GM12878 (cell line): ENCODE results near the gene USP21. TPM values are rescaled to one million over a fixed set of nuclear protein-coding genes. Genes with fewer than 3 reads are reported as not detected.

Experiments
- ATAC-seq: fragments of 200-7000 bp; cut with Tn5 transposase; 3 replicates; pipeline ENCODE4 v1.9.1; 2020; ENCODE audit warnings: mild to moderate bottlenecking, moderate library complexity
- BruUV-seq: library from RNA; stranded (reverse); fragments of 400-500 nt; replicated peaks from 2 replicates; lab custom pipeline; 2021; lab: Mats Ljungman, UMichigan
- CTCF ChIA-PET: fragments of 300-600 bp; sonication (Branson Sonifier 250); formaldehyde crosslinking; extraction: SDS; loops from one replicate; lab custom pipeline; 2021; ENCODE audit warnings: inconsistent platforms; lab: Yijun Ruan, JAX
- POLR2A ChIA-PET: fragments of 350-600 bp; formaldehyde crosslinking; extraction: SDS; loops from one replicate; lab custom pipeline; 2021; ENCODE audit warnings: inconsistent platforms; lab: Charles Lee
- RAD21 ChIA-PET: fragments of 300-600 bp; sonication (Branson Sonifier 250); formaldehyde crosslinking; loops from one replicate; lab custom pipeline; 2023; ENCODE audit warnings: antibody characterized with exemption; ENCODE audit not compliant: unreplicated experiment; lab: Charles Lee
- SMC1A ChIA-PET: fragments of 300-600 bp; sonication (Branson Sonifier 250); formaldehyde crosslinking; loops from one replicate; lab custom pipeline; 2023; ENCODE audit not compliant: unreplicated experiment, uncharacterized antibody; lab: Charles Lee
- DNase-seq: peaks from one replicate; pipeline ENCODE4 v3.0.0-alpha.2; 2011; ENCODE audit warnings: low read depth, low spot score
- FAIRE-seq: peaks from 3 replicates; lab custom pipeline; 2011; peaks lifted over from hg19 to GRCh38; lab: Jason Lieb, UNC
- H2AFZ ChIP-seq: 2 replicates; pipeline ENCODE4 v1.6.0; 2011; ENCODE audit warnings: low read depth, low read length, control low read depth; ENCODE audit not compliant: control insufficient read depth
- H3K27ac ChIP-seq: 2 replicates; pipeline ENCODE4 v1.5.1; 2011; ENCODE audit warnings: control low read depth; ENCODE audit not compliant: control insufficient read depth, insufficient read depth
- H3K27me3 ChIP-seq, 2 experiments: replicated peaks in 1 of 2; 2 replicates each; pipeline versions ENCODE4 v1.6.0 to v1.6.1; 2011; ENCODE audit warnings: low read length in 1 of 2; ENCODE audit not compliant: control insufficient read depth in 2 of 2, insufficient read depth in 2 of 2
- H3K36me3 ChIP-seq, 2 experiments: 2 replicates each; pipeline ENCODE4 v1.5.1; 2011; ENCODE audit warnings: low read length in 1 of 2; ENCODE audit not compliant: control insufficient read depth in 2 of 2, insufficient read depth in 2 of 2
- H3K4me1 ChIP-seq: 2 replicates; pipeline ENCODE4 v1.6.1; 2011; ENCODE audit warnings: mild to moderate bottlenecking, low read length, moderate library complexity, mixed read lengths; ENCODE audit not compliant: control insufficient read depth, insufficient read depth
- H3K4me2 ChIP-seq: 2 replicates; pipeline ENCODE4 v1.6.0; 2011; ENCODE audit warnings: control low read depth; ENCODE audit not compliant: control insufficient read depth, insufficient read depth
- H3K4me3 ChIP-seq: fragments of 200-600 bp; sonication (generic); 2 replicates; pipeline ENCODE4 v1.5.1; 2016
- H3K79me2 ChIP-seq: 2 replicates; pipeline ENCODE4 v1.6.0; 2011; ENCODE audit warnings: low read length; ENCODE audit not compliant: control insufficient read depth, insufficient read depth
- H3K9ac ChIP-seq: 2 replicates; pipeline ENCODE4 v1.8.0; 2011; ENCODE audit warnings: low read length, control low read depth, mixed read lengths; ENCODE audit not compliant: control insufficient read depth, insufficient read depth
- H3K9me3 ChIP-seq: replicated peaks from 3 replicates; pipeline ENCODE4 v1.5.1; 2011; ENCODE audit warnings: mild to moderate bottlenecking, low read length; ENCODE audit not compliant: control insufficient read depth, insufficient read depth
- H4K20me1 ChIP-seq: 2 replicates; pipeline ENCODE4 v1.6.0; 2011; ENCODE audit not compliant: control insufficient read depth, insufficient read depth
- HDAC2 ChIP-seq: fragments of 200-600 bp; sonication (generic); IDR thresholded peaks from 2 replicates; pipeline ENCODE4 v1.6.1; 2017
- WGBS: methylation state at CpG from one replicate; pipeline ENCODE4 v1.1.6; 2016; ENCODE audit warnings: low lambda C conversion rate; ENCODE audit not compliant: insufficient replicate concordance, insufficient coverage; ENCODE audit errors: missing lambda C conversion rate; 5-methylcytosine and 5-hydroxymethylcytosine counted together
- in situ Hi-C: fragments of 300-500 bp; cut with MboI; formaldehyde crosslinking; loops from 9 replicates; pipeline ENCODE4 v1.14.3; 2018; ENCODE audit warnings: mixed read lengths
- intact Hi-C: fragments of 100-400 bp; cut with micrococcal nuclease; formaldehyde crosslinking; loops from one replicate; pipeline ENCODE4 v1.14.2; 2022; ENCODE audit not compliant: unreplicated experiment
- polyA plus RNA-seq, 11 experiments: library from polyadenylated mRNA; depleted of rRNA in 4 of 11; unstranded in 6 of 11; stranded (reverse) in 5 of 11; fragments of >200 nt; fragmentation: Nextera tagmentation in 4 of 11; fragmentation: Illumina TruSeq in 1 of 11; extraction: Ambion mirVana in 4 of 11; extraction: Trizol in 1 of 11; gene quantifications; 1 replicate in 1 of 11; 2 replicates in 10 of 11; pipeline versions ENCODE4 v1.2.1 to v1.2.3, GENCODE V29; 2011 to 2016; ENCODE audit warnings: inconsistent platforms in 2 of 11, missing spikeins in 2 of 11, low read depth in 1 of 11
- total RNA-seq, 4 experiments: library from RNA; depleted of rRNA in 3 of 4; stranded (reverse); fragments of >200 nt in 3 of 4; fragmentation: Illumina TruSeq in 1 of 4; extraction: Trizol in 1 of 4; gene quantifications; 2 replicates each; pipeline versions ENCODE4 v1.2.1 to v1.2.3, GENCODE V29; 2013 to 2021
- TF ChIP-seq, protein P1 (sequence below): fragments of 450-650 bp; IDR thresholded peaks from 2 replicates; pipeline ENCODE4 v1.6.1; 2016; ENCODE audit warnings: mild to moderate bottlenecking
- TF ChIP-seq, protein P2 (sequence below): fragments of 450-650 bp; IDR thresholded peaks from 2 replicates; pipeline ENCODE4 v1.6.1; 2017; ENCODE audit warnings: mild to moderate bottlenecking

The USP21 gene
- total and polyA plus RNA-seq, 10 of the 15 experiments (the other 5 are each of a cell fraction or from before 2014, with no cell fraction given): 3.2 to 28.6 (median 16.6) TPM

DNA sequence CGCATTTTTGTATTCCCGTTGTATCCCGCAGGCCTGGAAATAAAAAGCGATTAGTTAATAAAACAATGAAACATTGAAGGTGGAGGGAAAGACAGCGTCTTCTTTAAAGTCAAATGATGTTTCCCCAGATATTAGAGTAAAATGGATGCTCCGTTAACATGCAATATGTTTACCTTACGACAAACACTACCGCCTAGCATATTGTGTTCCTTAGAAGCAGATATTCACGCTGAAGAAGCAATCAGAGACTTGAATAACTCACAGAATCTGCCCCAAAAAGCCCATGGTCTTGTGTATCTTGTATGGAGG lies 18.6 kb downstream of the USP21 start:
- TF ChIP-seq, protein P1, sequence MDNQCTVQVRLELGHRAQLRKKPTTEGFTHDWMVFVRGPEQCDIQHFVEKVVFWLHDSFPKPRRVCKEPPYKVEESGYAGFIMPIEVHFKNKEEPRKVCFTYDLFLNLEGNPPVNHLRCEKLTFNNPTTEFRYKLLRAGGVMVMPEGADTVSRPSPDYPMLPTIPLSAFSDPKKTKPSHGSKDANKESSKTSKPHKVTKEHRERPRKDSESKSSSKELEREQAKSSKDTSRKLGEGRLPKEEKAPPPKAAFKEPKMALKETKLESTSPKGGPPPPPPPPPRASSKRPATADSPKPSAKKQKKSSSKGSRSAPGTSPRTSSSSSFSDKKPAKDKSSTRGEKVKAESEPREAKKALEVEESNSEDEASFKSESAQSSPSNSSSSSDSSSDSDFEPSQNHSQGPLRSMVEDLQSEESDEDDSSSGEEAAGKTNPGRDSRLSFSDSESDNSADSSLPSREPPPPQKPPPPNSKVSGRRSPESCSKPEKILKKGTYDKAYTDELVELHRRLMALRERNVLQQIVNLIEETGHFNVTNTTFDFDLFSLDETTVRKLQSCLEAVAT: peak; percentile 93; the same call in 1 of the 2 replicates
- no peak for TF ChIP-seq HDAC2
- TF ChIP-seq, protein P2, sequence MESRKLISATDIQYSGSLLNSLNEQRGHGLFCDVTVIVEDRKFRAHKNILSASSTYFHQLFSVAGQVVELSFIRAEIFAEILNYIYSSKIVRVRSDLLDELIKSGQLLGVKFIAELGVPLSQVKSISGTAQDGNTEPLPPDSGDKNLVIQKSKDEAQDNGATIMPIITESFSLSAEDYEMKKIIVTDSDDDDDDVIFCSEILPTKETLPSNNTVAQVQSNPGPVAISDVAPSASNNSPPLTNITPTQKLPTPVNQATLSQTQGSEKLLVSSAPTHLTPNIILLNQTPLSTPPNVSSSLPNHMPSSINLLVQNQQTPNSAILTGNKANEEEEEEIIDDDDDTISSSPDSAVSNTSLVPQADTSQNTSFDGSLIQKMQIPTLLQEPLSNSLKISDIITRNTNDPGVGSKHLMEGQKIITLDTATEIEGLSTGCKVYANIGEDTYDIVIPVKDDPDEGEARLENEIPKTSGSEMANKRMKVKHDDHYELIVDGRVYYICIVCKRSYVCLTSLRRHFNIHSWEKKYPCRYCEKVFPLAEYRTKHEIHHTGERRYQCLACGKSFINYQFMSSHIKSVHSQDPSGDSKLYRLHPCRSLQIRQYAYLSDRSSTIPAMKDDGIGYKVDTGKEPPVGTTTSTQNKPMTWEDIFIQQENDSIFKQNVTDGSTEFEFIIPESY: peak; percentile 95
- ATAC-seq (no peak), FAIRE-seq (no peak), DNase-seq (no peak)
- intact Hi-C loops: no loop called here
- ChIA-PET CTCF (interaction anchor here (0.6 to 3.7 kb wide), 4 partner anchors 8 to 106 kb away, joined by 3 to 44 read pairs (median 7); partner anchors contain the start of genes PPOX and TOMM40L), POLR2A (interaction anchor here (1.0 kb wide), 1 partner anchor 12 kb away, joined by 7 read pairs; the partner anchor contains the start of gene PPOX), RAD21 (interaction anchor here (1.0 to 2.9 kb wide), 3 partner anchors 12 to 48 kb away, joined by 4 to 21 read pairs (median 6); partner anchors contain the start of genes PPOX and TOMM40L), SMC1A (interaction anchor here (1.0 to 1.9 kb wide), 3 partner anchors 8 to 23 kb away, joined by 3 to 10 read pairs (median 5); partner anchors contain the start of gene PPOX)
- H3K79me2 ChIP-seq: peaks cover 25% of the 10 kb centered on the region
- H3K4me2 ChIP-seq: peak overlapping the region; percentile 87
- 88% methylated on average over 9 of the region's 9 CpGs for WGBS
- peak overlapping the region; percentile 90; the same call in 1 of the 2 replicates for H3K4me3 ChIP-seq
- no peaks in the 10 kb centered on the region for H3K9me3 ChIP-seq
- peaks cover 38% of the 10 kb centered on the region for H3K4me1 ChIP-seq
- peak overlapping the region; percentile 69; the same call in 1 of the 2 replicates for H3K9ac ChIP-seq
- H3K27me3 ChIP-seq: no peaks in the 10 kb centered on the region
- H3K27ac ChIP-seq: peak overlapping the region; percentile 87
- H2AFZ ChIP-seq: peak overlapping the region; percentile 55
- H4K20me1 ChIP-seq: no peaks in the 10 kb centered on the region
- H3K36me3 ChIP-seq: peaks cover 5 to 21% of the 10 kb centered on the region in 2 experiments
- no TSS peak for BruUV-seq
- in situ Hi-C loops: no loop called here
